K562 (cell line): ENCODE measurements around the gene MCRS1. TPM values are rescaled to one million over a fixed set of nuclear protein-coding genes. Genes with fewer than 3 reads are reported as not detected.

ENCODE experiments used
- FOXK1 ChIP-seq: sonication (generic); formaldehyde crosslinking; IDR thresholded peaks from 2 replicates; pipeline ENCODE4 v1.8.0; 2022; ENCODE audit warnings: missing genetic modification reagents, mild to moderate bottlenecking, borderline replicate concordance
- NFATC3 ChIP-seq: fragments of 450-650 bp; IDR thresholded peaks from 2 replicates; pipeline ENCODE4 v1.6.1; 2017; ENCODE audit warnings: mild to moderate bottlenecking
- PHB ChIP-seq: fragments of 250-450 bp; sonication (Bioruptor Pico); IDR thresholded peaks from 2 replicates; pipeline ENCODE4 v1.5.0; 2021
- POLR2G ChIP-seq: fragments of 200-400 bp; formaldehyde crosslinking; IDR thresholded peaks from 2 replicates; pipeline ENCODE4 v1.6.1; 2017; ENCODE audit warnings: low read depth, mild to moderate bottlenecking, antibody characterized with exemption, low read length, moderate library complexity
- SP1 ChIP-seq: sonication (generic); formaldehyde crosslinking; IDR thresholded peaks from 2 replicates; pipeline ENCODE4 v1.8.1; 2022; ENCODE audit warnings: mild to moderate bottlenecking, missing genetic modification reagents
- SRSF9 ChIP-seq: fragments of 200-400 bp; formaldehyde crosslinking; IDR thresholded peaks from 2 replicates; pipeline ENCODE4 v1.6.1; 2017; ENCODE audit warnings: low read depth, low read length, borderline replicate concordance
- STAG1 ChIP-seq: sonication (generic); formaldehyde crosslinking; IDR thresholded peaks from 2 replicates; pipeline ENCODE4 v1.5.0; 2020; ENCODE audit warnings: missing genetic modification reagents, borderline replicate concordance
- TCFL5 ChIP-seq: fragments of 250-450 bp; sonication (Bioruptor Pico); conservative IDR thresholded peaks from 2 replicates; pipeline ENCODE4 v1.6.1; 2021; ENCODE audit warnings: mild to moderate bottlenecking, moderate library complexity, matching md5 sums
- ZBTB11 ChIP-seq, 3 experiments: fragments of 200-800 bp in 1 of 3; fragments of 250-450 bp in 1 of 3; fragments of 450-650 bp in 1 of 3; sonication (Bioruptor Pico) in 1 of 3; sonication (Bioruptor generic) in 1 of 3; formaldehyde crosslinking in 1 of 3; IDR thresholded peaks; 2 replicates each; pipeline versions ENCODE4 v1.6.1 to v1.8.0; 2016 to 2022; ENCODE audit warnings: mild to moderate bottlenecking in 2 of 3, missing genetic modification characterization in 2 of 3, missing compliant biosample characterization in 1 of 3, moderate library complexity in 1 of 3
- ZNF121 ChIP-seq: sonication (generic); formaldehyde crosslinking; conservative IDR thresholded peaks from 2 replicates; pipeline ENCODE4 v1.8.0; 2022; ENCODE audit warnings: missing genetic modification reagents
- ZNF263 ChIP-seq: sonication (generic); formaldehyde crosslinking; IDR thresholded peaks from 2 replicates; pipeline ENCODE4 v1.8.0; 2022; ENCODE audit warnings: mild to moderate bottlenecking, missing genetic modification reagents, borderline replicate concordance
- ZNF507 ChIP-seq: conservative IDR thresholded peaks from 2 replicates; pipeline ENCODE4 v1.6.1; 2017; ENCODE audit warnings: missing genetic modification characterization, missing compliant biosample characterization
- ZNF778 ChIP-seq: fragments of 450-650 bp; formaldehyde crosslinking; IDR thresholded peaks from 2 replicates; pipeline ENCODE4 v1.4.0; 2020; ENCODE audit warnings: mild to moderate bottlenecking, moderate library complexity
- ZNF780A ChIP-seq: fragments of 250-450 bp; sonication (Bioruptor Pico); IDR thresholded peaks from 2 replicates; pipeline ENCODE4 v1.5.0; 2021; ENCODE audit warnings: mild to moderate bottlenecking
- ZZZ3 ChIP-seq: fragments of 450-650 bp; IDR thresholded peaks from 2 replicates; pipeline ENCODE4 v1.6.1; 2016; ENCODE audit warnings: antibody characterized with exemption, mild to moderate bottlenecking, moderate library complexity
- polyA plus RNA-seq, 8 experiments: library from polyadenylated mRNA; depleted of rRNA in 4 of 8; stranded (reverse) in 5 of 8; unstranded in 3 of 8; fragments of >200 nt; fragmentation: Nextera tagmentation in 2 of 8; fragmentation: Illumina TruSeq in 1 of 8; extraction: Ambion mirVana in 2 of 8; extraction: Trizol in 1 of 8; gene quantifications; 2 replicates each; pipeline versions ENCODE4 v1.2.1 to v1.2.3, GENCODE V29; 2011 to 2014; ENCODE audit warnings: inconsistent platforms in 1 of 8, missing spikeins in 1 of 8
- total RNA-seq, 7 experiments: library from RNA; depleted of rRNA in 6 of 7; stranded (reverse); fragments of >200 nt in 6 of 7; fragmentation: Illumina TruSeq in 2 of 7; extraction: Trizol in 2 of 7; gene quantifications; 2 replicates each; pipeline versions ENCODE4 v1.2.1 to v1.2.3, GENCODE V29; 2011 to 2021; ENCODE audit warnings: low replicate concordance in 1 of 7
- TF ChIP-seq, protein P1 (sequence below), 2 experiments: fragments of 250-450 bp in 1 of 2; fragments of 450-650 bp in 1 of 2; sonication (Bioruptor Pico) in 1 of 2; IDR thresholded peaks; 2 replicates each; pipeline versions ENCODE4 v1.6.1 to v1.8.0; 2016 to 2021; ENCODE audit warnings: mild to moderate bottlenecking in 2 of 2, moderate library complexity in 2 of 2, missing compliant biosample characterization in 1 of 2, missing genetic modification characterization in 1 of 2
- TF ChIP-seq, protein P2 (sequence below): fragments of 250-450 bp; sonication (Bioruptor Pico); IDR thresholded peaks from 2 replicates; pipeline ENCODE4 v1.8.0; 2021; ENCODE audit warnings: mild to moderate bottlenecking, moderate library complexity
- TF ChIP-seq, protein P3 (sequence below): sonication (generic); formaldehyde crosslinking; IDR thresholded peaks from 2 replicates; pipeline ENCODE4 v1.8.1; 2023; ENCODE audit warnings: mild to moderate bottlenecking, missing genetic modification reagents
- TF ChIP-seq, protein P4 (sequence below): fragments of 450-650 bp; IDR thresholded peaks from 2 replicates; pipeline ENCODE4 v1.6.1; 2016; ENCODE audit warnings: low read depth, mild to moderate bottlenecking, moderate library complexity

The MCRS1 gene
- total and polyA plus RNA-seq, 9 of the 15 experiments (the other 6 are each of a cell fraction or from before 2014, with no cell fraction given) = 50.0 to 100 (median 73.2) TPM

- TF ChIP-seq, protein P1, sequence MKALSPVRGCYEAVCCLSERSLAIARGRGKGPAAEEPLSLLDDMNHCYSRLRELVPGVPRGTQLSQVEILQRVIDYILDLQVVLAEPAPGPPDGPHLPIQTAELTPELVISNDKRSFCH (CRISPR knock-in tag; IDR thresholded peaks at IDR 0.05) = no peak
- TF ChIP-seq, protein P1 (tag; IDR thresholded peaks at IDR 0.05) = no peak
- TF ChIP-seq NFATC3 = no peak
- TF ChIP-seq SP1 (CRISPR knock-in tag) = peak; percentile 94
- no peak for TF ChIP-seq SRSF9
- TF ChIP-seq, protein P2, sequence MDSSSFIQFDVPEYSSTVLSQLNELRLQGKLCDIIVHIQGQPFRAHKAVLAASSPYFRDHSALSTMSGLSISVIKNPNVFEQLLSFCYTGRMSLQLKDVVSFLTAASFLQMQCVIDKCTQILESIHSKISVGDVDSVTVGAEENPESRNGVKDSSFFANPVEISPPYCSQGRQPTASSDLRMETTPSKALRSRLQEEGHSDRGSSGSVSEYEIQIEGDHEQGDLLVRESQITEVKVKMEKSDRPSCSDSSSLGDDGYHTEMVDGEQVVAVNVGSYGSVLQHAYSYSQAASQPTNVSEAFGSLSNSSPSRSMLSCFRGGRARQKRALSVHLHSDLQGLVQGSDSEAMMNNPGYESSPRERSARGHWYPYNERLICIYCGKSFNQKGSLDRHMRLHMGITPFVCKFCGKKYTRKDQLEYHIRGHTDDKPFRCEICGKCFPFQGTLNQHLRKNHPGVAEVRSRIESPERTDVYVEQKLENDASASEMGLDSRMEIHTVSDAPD (CRISPR knock-in tag) = no peak
- no peak for TF ChIP-seq ZNF780A (CRISPR knock-in tag)
- TF ChIP-seq ZBTB11 (CRISPR knock-in tag; IDR thresholded peaks at IDR 0.05) = peak in 1 of 3 experiments; percentile 88; a peak in 2 of 6 replicates
- TF ChIP-seq, protein P3, sequence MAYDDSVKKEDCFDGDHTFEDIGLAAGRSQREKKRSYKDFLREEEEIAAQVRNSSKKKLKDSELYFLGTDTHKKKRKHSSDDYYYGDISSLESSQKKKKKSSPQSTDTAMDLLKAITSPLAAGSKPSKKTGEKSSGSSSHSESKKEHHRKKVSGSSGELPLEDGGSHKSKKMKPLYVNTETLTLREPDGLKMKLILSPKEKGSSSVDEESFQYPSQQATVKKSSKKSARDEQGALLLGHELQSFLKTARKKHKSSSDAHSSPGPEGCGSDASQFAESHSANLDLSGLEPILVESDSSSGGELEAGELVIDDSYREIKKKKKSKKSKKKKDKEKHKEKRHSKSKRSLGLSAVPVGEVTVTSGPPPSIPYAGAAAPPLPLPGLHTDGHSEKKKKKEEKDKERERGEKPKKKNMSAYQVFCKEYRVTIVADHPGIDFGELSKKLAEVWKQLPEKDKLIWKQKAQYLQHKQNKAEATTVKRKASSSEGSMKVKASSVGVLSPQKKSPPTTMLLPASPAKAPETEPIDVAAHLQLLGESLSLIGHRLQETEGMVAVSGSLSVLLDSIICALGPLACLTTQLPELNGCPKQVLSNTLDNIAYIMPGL (CRISPR knock-in tag) = no peak
- no peak for TF ChIP-seq ZNF263 (CRISPR knock-in tag)
- TF ChIP-seq ZNF507 (tag) = no peak
- no peak for TF ChIP-seq FOXK1
- TF ChIP-seq, protein P4, sequence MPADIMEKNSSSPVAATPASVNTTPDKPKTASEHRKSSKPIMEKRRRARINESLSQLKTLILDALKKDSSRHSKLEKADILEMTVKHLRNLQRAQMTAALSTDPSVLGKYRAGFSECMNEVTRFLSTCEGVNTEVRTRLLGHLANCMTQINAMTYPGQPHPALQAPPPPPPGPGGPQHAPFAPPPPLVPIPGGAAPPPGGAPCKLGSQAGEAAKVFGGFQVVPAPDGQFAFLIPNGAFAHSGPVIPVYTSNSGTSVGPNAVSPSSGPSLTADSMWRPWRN = no peak
- no peak for TF ChIP-seq STAG1 (CRISPR knock-in tag)
- TF ChIP-seq TCFL5 (CRISPR knock-in tag) = no peak
- no peak for TF ChIP-seq ZNF778 (CRISPR knock-in tag)
- no peak for TF ChIP-seq ZNF121 (CRISPR knock-in tag)
- TF ChIP-seq ZZZ3 = 0 out of 2 replicates have a peak, but pooled peaks have one; percentile 75
- peak; percentile 89 for TF ChIP-seq POLR2G
- no peak for TF ChIP-seq PHB (CRISPR knock-in tag)
Measured at GRCh38 chr12:49567611-49568441, at the start of gene MCRS1 (continued).
